NCI-H2081 treated with DMSO at 0.1 percent for 48 hours (cell line): ENCODE results near the gene CYP2C19.
"Not testable (repeated sequence)": the region's sequence is repeated elsewhere in the genome, so short reads cannot be mapped to it uniquely, and the experiment has no call there.

Experiments
- DNase-seq: peaks from one replicate; lab custom pipeline; 2025; lab: John Stamatoyannopoulos, UW

CYP2C19 gene

DNA sequence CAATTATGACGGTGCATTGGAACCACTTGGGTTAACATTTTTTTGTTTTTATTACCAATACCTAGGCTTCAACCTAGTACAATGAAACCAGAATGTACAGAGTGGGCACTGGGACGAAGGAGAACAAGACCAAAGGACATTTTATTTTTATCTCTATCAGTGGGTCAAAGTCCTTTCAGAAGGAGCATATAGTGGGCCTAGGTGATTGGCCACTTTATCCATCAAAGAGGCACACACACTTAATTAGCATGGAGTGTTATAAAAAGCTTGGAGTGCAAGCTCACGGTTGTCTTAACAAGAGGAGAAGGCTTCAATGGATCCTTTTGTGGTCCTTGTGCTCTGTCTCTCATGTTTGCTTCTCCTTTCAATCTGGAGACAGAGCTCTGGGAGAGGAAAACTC, at the start of gene CYP2C19:
CYP2C19 (plus strand) TSS at position 289 of the 400 bp plus-strand sequence; CDS start at position 314, 25 bp downstream.
- no peak for DNase-seq

DNA sequence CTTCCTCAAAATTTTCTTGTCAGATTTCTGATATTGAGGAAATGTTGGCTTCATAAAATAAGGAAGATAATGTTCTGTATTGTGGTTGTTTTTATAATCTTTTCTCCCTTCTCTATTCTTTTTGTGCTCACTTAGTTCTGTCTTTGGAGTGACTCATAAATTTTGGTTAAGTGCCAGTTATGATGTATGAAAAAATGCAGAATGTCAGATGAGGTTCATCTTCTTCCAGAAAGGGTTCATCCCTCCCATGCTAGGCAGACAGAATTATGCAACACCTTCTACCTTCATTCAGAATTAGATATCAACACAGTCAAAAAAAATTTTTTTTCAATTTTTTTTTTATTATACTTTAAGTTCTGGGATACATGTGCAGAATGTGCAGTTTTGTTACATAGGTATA, 36.6 kb upstream of the CYP2C19 start:
- DNase-seq, result no peak

- no peak for DNase-seq
These were observed 27.3 kb upstream of the CYP2C19 start for GRCh38 chr10:94735197-94735596.

DNA sequence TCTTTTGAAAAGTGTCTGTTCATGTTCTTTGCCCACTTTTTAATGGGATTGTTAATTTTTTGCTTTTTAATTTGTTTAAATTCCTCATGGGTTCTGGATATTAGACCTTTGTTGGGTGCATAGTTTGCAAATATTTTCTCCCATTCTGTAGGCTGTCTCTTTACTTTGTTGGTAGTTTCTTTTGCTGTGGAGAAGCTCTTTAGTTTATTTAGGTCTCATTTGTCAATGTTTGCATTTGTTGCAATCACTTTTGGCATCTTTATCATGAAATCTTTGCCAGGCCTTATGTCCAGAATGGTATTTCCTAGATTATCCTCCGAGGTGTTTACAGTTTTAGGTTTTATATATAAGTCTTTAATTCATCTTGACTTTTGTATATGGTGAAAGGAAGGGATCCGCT, 23.9 kb upstream of the CYP2C19 start:
- no peak for DNase-seq

GRCh38 chr10:94747137-94747536, 15.3 kb upstream of the CYP2C19 start:
- no peak for DNase-seq

GRCh38 chr10:94747838-94748237, 14.6 kb upstream of the CYP2C19 start:
- DNase-seq, result no peak

GRCh38 chr10:94757916-94758315, 4.6 kb upstream of the CYP2C19 start:
- DNase-seq, result no peak

DNA sequence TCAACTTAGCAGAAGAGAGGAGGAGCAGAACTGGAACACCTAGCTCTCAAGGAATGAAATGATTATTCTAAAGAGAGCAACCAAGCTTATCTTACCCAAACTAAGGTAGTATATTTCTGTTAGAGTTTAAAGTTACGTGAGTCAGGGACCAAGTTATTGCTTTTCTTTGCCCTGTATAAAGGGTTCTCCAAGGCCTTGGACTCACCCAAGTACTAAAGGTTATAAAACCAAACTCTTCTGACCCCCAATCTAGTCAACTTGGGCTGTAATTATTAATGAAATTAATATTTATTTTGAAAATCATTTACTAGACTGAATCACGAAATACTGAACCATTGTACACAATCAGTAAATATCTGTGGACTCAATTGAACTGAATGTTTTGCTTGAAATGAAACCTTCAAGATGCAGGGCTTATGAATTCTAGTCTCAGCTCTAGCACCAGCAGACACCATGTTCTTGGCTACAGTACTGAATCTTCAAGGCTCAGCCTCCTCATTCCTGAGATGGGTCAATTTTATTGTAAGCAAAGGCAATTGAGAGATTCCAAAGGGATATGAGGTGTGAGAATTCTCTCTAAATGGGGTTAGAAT, 1.8 kb upstream of the CYP2C19 start:
- DNase-seq, result no peak

GRCh38 chr10:94775425-94775824, 12.9 kb downstream of the CYP2C19 start:
- not testable (repeated sequence) for DNase-seq

GRCh38 chr10:94777886-94778458, 15.5 kb downstream of the CYP2C19 start:
- no peak for DNase-seq

DNA sequence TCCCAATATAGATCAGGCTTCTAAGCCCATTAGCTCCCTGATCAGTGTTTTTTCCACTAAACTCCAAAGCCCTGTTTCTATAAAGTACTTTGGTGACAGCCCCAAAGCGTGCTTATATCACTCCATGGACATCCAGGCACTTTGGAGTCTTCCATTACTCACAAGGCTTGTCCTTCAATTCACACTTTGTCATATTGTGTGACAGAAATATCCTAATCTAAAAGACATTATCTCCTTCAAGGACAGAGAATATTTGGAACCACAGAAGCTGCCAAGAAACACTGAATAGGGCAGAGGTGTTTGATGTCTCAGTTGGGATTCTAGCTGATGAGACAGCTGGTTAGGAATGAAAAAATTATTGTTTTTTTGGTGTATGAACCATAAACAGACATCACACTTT, 18.4 kb downstream of the CYP2C19 start:
- DNase-seq, result no peak

DNA sequence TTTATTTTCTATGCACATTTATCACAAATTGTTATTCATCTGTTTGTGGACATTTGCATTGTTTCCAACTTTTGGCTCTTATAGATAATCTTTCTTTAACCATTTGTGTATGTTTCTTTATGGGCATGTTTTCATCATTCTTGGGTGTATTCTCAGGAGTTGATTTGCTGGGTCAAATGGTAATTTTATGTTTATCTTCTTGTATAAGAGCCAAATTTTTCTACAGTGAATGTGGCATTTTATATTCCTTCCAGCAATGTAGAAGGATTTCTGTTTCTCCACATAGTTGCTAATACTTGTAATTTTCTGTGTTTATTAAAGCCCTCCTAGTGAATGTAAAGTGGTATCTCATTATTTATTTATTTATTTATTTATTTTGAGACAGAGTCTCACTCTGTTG, 21.8 kb downstream of the CYP2C19 start:
- DNase-seq, result no peak

- DNase-seq, result no peak
These were observed 22.7 kb downstream of the CYP2C19 start for GRCh38 chr10:94785211-94785610.

DNA sequence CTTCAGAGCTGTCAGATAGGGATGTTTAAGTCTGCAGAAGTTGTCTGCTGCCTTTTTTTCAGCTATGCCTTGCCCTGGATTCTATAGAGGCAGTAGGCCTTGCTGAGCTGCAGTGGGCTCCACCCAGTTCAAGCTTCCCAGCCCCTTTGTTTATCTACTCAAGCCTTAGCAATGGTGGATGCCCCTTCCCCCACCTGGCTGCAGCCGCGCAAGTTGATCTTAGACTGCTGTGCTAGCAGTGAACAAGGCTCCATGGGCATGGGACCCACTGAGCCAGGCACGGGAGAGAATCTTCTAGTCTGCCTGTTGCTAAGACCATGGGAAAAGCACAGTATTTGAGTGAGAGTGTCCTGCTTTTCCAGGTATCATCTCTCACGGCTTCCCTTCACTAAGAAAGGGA, 38.1 kb downstream of the CYP2C19 start:
- not testable (repeated sequence) for DNase-seq

- no peak for DNase-seq
These were observed 40.8 kb downstream of the CYP2C19 start for GRCh38 chr10:94803307-94803706.

GRCh38 chr10:94830025-94830424, 67.5 kb downstream of the CYP2C19 start:
- DNase-seq, result not testable (repeated sequence)

GRCh38 chr10:94846204-94846603, 83.7 kb downstream of the CYP2C19 start:
- no peak for DNase-seq

GRCh38 chr10:94850766-94851165, 88.3 kb downstream of the CYP2C19 start:
- no peak for DNase-seq

DNA sequence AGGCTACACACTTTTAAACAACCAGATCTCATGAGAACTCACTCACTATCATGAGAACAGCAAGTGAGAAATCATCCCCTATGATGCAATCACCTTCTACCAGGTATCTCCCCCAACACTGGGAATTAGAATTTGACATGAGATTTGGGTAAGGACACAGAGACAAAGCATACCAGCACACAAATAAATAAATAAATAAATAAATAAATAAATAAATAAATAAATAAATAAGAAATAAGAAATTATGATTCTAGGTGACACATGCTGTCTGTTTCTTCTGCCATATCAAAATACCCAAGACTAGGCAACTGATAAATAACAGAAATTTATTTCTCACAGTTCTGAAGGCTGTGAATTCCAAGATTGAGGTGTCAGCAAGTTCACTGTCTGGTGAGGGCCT, 88.8 kb downstream of the CYP2C19 start:
- DNase-seq, result no peak

GRCh38 chr10:94852438-94852837, 90.0 kb downstream of the CYP2C19 start:
- DNase-seq, result no peak

DNA sequence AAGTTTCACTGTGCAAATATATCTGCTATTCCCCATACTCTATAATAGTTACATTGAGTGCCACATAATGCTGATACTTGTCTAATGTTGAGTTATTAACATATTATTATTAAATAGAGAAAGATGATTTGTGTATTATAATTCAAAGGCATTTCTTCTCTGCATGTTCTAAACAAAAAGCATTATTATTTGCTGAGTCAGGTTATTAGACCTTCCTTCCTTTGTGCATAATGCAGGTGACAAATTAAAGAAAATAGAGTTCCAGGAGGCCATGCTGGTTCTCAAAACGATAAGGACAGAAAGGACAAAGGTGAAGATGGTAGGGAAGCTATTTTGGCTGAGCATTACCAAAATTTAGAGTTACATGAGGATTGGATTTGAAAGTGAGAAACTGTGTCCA, 90.6 kb downstream of the CYP2C19 start:
- DNase-seq, result no peak

GRCh38 chr10:94858005-94858404, 95.5 kb downstream of the CYP2C19 start:
- DNase-seq, result no peak

DNA sequence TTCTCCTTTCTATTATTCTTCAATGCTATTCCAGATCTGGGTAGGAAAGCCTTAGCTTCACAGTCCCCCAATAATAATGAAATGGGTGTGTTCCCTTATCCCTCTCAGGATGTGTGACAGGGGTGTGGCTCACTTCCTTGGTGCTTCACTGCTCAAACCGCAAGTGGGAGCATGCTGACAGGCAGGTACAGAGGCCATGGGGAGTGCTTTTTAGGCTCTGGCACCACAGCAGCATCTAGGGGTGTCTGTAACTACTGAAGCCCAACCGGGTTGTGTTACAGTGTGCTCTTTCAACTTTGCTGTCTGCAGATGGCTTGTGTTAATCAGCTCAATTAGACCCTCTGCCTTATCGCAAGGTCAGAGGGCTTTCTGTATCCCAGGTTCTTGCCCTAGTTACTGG, 96.6 kb downstream of the CYP2C19 start:
- no peak for DNase-seq

DNA sequence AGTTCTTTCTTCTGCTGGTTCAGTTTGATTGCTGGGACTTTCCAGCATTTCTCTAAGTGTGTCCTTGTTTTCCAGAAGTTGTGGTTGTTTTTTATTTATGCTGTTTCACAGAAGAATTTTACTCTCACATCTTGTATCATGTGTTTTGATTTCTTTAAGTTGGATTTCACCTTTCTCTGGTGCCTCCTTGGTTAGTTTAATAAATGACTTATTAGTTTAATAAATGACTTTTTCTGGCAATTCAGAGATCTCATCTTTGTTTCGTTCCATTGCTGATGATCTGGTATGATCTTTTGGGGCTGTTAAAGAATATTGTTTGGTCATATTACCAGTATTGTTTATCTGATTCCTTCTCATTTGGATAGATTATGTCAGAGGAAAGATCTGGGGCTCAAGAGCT, 116.2 kb downstream of the CYP2C19 start:
- no peak for DNase-seq
